Esophagus muscularis mucosa (tissue), 4 donors: ENCODE data around the gene MYADML2. TPM values are rescaled to one million over a fixed set of nuclear protein-coding genes. Genes with fewer than 3 reads are reported as not detected.

ENCODE experiments used
- DNase-seq: peaks from one replicate; pipeline ENCODE4 v3.0.0-alpha.2; 2017; ENCODE audit errors: extremely low spot score
- H3K27ac ChIP-seq, 4 donors: fragments of 200-600 bp; sonication (generic); replicated peaks in 1 of 4; 1 replicate in 3 of 4; 2 replicates in 1 of 4; pipeline ENCODE4 v1.5.1; 2016 to 2019; ENCODE audit warnings: mild to moderate bottlenecking in 1 of 4
- H3K27me3 ChIP-seq, 4 donors: fragments of 200-600 bp; sonication (generic); one replicate each; pipeline versions ENCODE4 v1.5.1 to v1.6.0; 2016 to 2019
- H3K36me3 ChIP-seq, 4 donors: fragments of 200-600 bp; sonication (generic); one replicate each; pipeline ENCODE4 v1.5.1; 2016 to 2019
- H3K4me1 ChIP-seq, 4 donors: fragments of 200-600 bp; sonication (generic); one replicate each; pipeline ENCODE4 v1.5.1; 2016 to 2019
- H3K4me3 ChIP-seq, 4 donors: fragments of 200-600 bp; sonication (generic); 1 replicate in 2 of 4; 2 replicates in 2 of 4; pipeline ENCODE4 v1.5.1; 2016 to 2019; ENCODE audit warnings: mild to moderate bottlenecking in 4 of 4, moderate library complexity in 1 of 4
- H3K9me3 ChIP-seq, 4 donors: fragments of 200-600 bp; sonication (generic); 1 replicate in 3 of 4; 2 replicates in 1 of 4; pipeline ENCODE4 v1.5.1; 2016 to 2019
- EP300 ChIP-seq: sonication (generic); formaldehyde crosslinking; IDR thresholded peaks from one replicate; pipeline ENCODE4 v1.6.1; 2017; ENCODE audit warnings: antibody characterized with exemption
- POLR2A ChIP-seq: fragments of 450-650 bp; IDR thresholded peaks from one replicate; pipeline ENCODE4 v1.6.1; 2017; ENCODE audit warnings: antibody characterized with exemption, moderate library complexity, mild to moderate bottlenecking, low read depth
- POLR2AphosphoS5 ChIP-seq, 2 donors: sonication (generic); formaldehyde crosslinking; IDR thresholded peaks; one replicate each; pipeline ENCODE4 v1.6.1; 2017; ENCODE audit warnings: antibody characterized with exemption in 2 of 2
- WGBS: methylation state at CpG from one replicate; pipeline ENCODE4 v1.1.5; 2018; 5-methylcytosine and 5-hydroxymethylcytosine counted together
- intact Hi-C: fragments of 100-400 bp; cut with DNase I; formaldehyde crosslinking; loops from one replicate; pipeline ENCODE4 v1.15.1; 2023
- total RNA-seq, 4 donors: library from RNA; depleted of rRNA; stranded (reverse); fragments of >200 nt; gene quantifications; one replicate each; pipeline versions ENCODE4 v1.1.0 to v1.2.1, GENCODE V29; 2016
- TF ChIP-seq, protein P1 (sequence below), 3 experiments: fragments of 200-600 bp in 2 of 3; fragments of 450-650 bp in 1 of 3; sonication (generic) in 2 of 3; IDR thresholded peaks; one replicate each; pipeline ENCODE4 v1.5.1; 2017 to 2019; ENCODE audit warnings: antibody characterized with exemption in 3 of 3, mild to moderate bottlenecking in 2 of 3, moderate library complexity in 1 of 3

The MYADML2 gene
- total RNA-seq, 4 donors from 2014 or later = not detected

DNA sequence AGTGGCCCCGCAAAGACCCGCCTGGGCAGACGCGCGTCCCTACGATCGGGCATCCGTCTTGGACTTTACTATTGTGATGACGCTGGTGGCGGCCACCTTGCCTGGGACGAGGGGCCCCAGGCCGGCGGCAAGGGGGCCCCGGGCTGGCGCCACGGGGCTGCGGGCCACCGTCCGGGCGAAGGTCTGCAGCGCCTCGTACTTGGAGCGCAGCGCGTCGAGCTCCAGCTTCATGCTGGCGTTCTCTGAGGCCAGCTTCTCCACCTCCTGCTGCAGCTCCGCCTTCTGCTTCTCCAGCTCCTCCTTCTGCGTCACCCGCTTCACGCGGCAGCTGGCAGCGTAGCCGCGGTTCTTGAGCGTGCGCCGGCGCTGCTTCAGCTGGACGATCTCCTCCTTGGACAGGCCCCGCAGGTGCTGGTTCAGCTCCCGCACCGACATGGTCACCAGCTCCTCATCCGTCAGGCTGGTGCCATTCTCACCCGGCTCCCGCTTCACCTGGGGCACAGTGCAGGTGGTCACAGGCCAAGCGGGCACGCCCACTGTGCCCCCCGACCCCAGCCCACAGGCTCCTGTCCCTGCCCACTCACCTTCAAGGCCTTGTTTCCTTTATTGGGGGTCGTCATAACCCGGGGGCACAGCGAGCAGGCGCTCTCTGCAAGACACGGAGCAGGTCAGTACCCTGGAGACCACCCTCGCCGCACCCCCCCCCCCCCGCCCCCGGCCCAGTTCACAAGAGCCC, 24.3 kb downstream of the MYADML2 start:
- Histone ChIP-seq H3K36me3 (peaks cover 8 to 40% (median 36%) of the 10 kb centered on the region in 4 donors), H3K4me1 (peaks cover 45 to 83% (median 75%) of the 10 kb centered on the region in 4 donors), H3K9me3 (no peaks in the 10 kb centered on the region), H3K27ac (peak overlapping the region; percentile 54 to 98 (median 86)), H3K4me3 (peak overlapping the region; percentile 36 to 52 (median 43)), H3K27me3 (no peaks in the 10 kb centered on the region)
- WGBS = 88% methylated on average over 40 of the region's 58 CpGs
- no peak for DNase-seq
- TF ChIP-seq POLR2AphosphoS5 (IDR thresholded peaks at IDR 0.05) (no peak), POLR2A (no peak), EP300 (no peak)
- TF ChIP-seq, protein P1, sequence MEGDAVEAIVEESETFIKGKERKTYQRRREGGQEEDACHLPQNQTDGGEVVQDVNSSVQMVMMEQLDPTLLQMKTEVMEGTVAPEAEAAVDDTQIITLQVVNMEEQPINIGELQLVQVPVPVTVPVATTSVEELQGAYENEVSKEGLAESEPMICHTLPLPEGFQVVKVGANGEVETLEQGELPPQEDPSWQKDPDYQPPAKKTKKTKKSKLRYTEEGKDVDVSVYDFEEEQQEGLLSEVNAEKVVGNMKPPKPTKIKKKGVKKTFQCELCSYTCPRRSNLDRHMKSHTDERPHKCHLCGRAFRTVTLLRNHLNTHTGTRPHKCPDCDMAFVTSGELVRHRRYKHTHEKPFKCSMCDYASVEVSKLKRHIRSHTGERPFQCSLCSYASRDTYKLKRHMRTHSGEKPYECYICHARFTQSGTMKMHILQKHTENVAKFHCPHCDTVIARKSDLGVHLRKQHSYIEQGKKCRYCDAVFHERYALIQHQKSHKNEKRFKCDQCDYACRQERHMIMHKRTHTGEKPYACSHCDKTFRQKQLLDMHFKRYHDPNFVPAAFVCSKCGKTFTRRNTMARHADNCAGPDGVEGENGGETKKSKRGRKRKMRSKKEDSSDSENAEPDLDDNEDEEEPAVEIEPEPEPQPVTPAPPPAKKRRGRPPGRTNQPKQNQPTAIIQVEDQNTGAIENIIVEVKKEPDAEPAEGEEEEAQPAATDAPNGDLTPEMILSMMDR (IDR thresholded peaks at IDR 0.05) = no peak
- intact Hi-C loops = no loop called here

DNA sequence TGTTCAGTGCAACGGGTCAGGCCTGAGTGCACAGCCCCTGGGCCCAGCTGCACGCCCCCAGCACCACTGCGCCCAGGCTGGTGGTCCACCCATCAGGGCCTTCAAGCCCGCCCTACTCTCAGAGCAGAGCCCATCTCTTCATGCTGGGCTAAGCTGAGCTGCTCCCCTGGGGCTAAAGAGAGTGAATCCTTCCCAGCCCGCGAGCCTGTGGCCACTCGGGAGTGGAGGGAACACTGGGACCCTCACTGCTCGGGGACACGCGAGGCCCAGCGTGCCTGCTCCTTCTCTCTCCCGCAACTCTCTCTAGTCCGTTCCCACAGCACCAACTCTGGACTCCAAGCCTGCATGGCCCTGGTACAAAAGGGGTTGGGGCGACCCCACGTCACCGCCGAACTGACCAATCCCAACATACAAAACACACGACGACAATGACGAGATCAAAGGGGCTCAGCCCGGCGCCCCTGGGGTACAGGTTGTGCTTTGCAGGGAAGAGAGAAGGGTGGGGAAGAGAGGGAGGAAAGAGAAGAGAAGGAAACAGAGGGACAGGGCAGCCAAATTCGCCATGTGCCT, 25.0 kb downstream of the MYADML2 start:
- 93% methylated on average over 23 of the region's 23 CpGs for WGBS
- H3K4me1 ChIP-seq = peaks cover 49 to 89% (median 79%) of the 10 kb centered on the region in 4 donors
- no peak for DNase-seq

DNA sequence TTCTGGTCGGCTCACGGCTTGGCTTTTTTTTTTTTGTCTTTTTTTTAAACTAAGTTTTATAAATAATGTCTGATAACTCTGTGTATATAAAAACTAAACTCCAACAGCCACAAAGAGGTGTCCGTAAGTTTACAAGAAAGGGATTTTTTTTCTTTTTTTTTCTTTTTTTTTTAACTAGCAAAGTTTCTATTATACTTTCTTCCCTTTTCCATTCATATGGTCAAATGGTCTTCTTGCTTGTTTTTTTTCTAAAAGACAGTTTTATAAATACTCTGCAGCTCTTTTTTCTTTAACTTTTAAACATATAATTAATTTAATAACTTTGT, 25.5 kb downstream of the MYADML2 start:
- peaks cover 8 to 40% (median 36%) of the 10 kb centered on the region in 4 donors for H3K36me3 ChIP-seq
- no peak for DNase-seq
- H3K4me1 ChIP-seq = peaks cover 55 to 94% (median 84%) of the 10 kb centered on the region in 4 donors
- no peak overlapping the region for H3K4me3 ChIP-seq
- H3K27ac ChIP-seq = no peak overlapping the region
- H3K27me3 ChIP-seq = no peaks in the 10 kb centered on the region
- intact Hi-C loops = no loop called here
- TF ChIP-seq EP300 = no peak
- TF ChIP-seq POLR2A = no peak
- no peak for TF ChIP-seq POLR2AphosphoS5 (IDR thresholded peaks at IDR 0.05)
- TF ChIP-seq, protein P1 (IDR thresholded peaks at IDR 0.05) = no peak
- WGBS = 79% methylated on average over 3 of the region's 3 CpGs
- H3K9me3 ChIP-seq = no peaks in the 10 kb centered on the region

More for the DNA sequence above, 25.0 kb downstream of the MYADML2 start:
- H3K27me3 ChIP-seq = no peaks in the 10 kb centered on the region
- TF ChIP-seq POLR2A (no peak), EP300 (no peak), POLR2AphosphoS5 (IDR thresholded peaks at IDR 0.05) (no peak)
- TF ChIP-seq, protein P1 (IDR thresholded peaks at IDR 0.05) = no peak
- H3K4me3 ChIP-seq = peak overlapping the region in 1 of 4 donors; percentile 47
- intact Hi-C loops = no loop called here
- peak overlapping the region in 1 of 4 donors; percentile 92 for H3K27ac ChIP-seq
- H3K36me3 ChIP-seq = peaks cover 8 to 40% (median 36%) of the 10 kb centered on the region in 4 donors
- H3K9me3 ChIP-seq = no peaks in the 10 kb centered on the region

DNA sequence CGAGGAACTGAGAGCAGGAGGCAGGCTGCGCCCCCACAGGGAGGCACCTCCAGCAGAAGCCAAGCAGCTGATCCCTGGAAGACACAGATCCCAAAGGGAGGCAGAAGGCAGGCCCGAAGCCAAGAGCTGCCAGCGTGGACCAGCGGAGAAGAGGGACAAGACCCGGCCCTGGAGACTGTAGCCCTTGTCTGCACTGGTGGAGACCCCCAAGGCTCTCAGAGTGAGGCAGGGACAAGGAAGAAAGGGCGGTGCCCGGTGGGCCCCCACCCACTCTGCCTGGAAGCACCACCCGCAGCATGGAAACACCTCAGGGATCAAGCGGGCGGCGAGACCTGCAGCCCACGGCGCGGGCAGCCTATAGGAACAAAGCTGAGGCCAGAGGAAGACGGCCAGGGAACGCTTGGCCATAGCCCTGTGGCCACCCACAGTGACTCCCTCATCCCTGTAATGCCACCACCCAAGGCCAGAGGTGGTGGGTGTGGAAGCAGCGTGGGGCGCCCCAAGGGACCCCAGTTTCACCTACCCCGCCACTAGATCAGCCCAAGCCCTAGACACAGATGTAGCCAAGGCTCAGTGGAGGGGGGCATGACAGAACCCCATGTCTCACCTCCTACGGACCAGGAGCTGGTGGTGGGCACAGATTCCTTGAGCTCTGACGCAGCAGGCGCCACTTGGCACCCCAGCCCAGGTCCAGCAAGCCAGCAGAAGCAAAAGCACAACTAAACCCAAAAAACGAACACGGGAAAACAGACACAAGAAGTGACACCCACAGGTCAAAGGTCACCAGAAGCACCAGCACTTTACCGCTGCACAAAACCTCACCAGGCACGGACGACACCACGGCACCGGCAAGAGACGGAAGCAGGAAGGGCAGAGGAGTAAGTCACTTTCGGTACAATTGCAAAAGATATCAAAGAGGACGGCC, 26.2 kb downstream of the MYADML2 start:
- TF ChIP-seq POLR2A (no peak), POLR2AphosphoS5 (IDR thresholded peaks at IDR 0.05) (no peak), EP300 (no peak)
- TF ChIP-seq, protein P1 (IDR thresholded peaks at IDR 0.05) = no peak
- 83% methylated on average over 31 of the region's 33 CpGs for WGBS
- Histone ChIP-seq H3K4me1 (peaks cover 50 to 95% (median 84%) of the 10 kb centered on the region in 4 donors), H3K36me3 (peaks cover 8 to 43% (median 37%) of the 10 kb centered on the region in 4 donors), H3K4me3 (no peak overlapping the region), H3K9me3 (no peaks in the 10 kb centered on the region), H3K27me3 (no peaks in the 10 kb centered on the region), H3K27ac (no peak overlapping the region)
- intact Hi-C loops = no loop called here
- DNase-seq = no peak
